ENCODE data around the gene SLC29A4.

Gene SLC29A4

GRCh38 chr7:5330288-5330687, 47.5 kb downstream of the SLC29A4 start:
- DNase-seq: no peak

- no peak for DNase-seq
Measured at GRCh38 chr7:5332579-5332978, 49.8 kb downstream of the SLC29A4 start.

- no peak for DNase-seq
Measured at GRCh38 chr7:5333121-5334045, 50.6 kb downstream of the SLC29A4 start.

GRCh38 chr7:5334671-5335070, 51.9 kb downstream of the SLC29A4 start:
- no peak for DNase-seq

GRCh38 chr7:5337047-5337446, 54.3 kb downstream of the SLC29A4 start:
- DNase-seq: no peak

- no peak for DNase-seq
Measured at GRCh38 chr7:5339955-5340354, 57.2 kb downstream of the SLC29A4 start.

GRCh38 chr7:5342631-5343030, 59.9 kb downstream of the SLC29A4 start:
- DNase-seq: no peak

- no peak for DNase-seq
Measured at GRCh38 chr7:5343884-5344283, 61.1 kb downstream of the SLC29A4 start.

- DNase-seq: no peak
Measured at GRCh38 chr7:5344342-5344741, 61.6 kb downstream of the SLC29A4 start.

GRCh38 chr7:5345171-5345570, 62.4 kb downstream of the SLC29A4 start:
- DNase-seq: no peak

- DNase-seq: no peak
Measured at GRCh38 chr7:5345671-5346070, 62.9 kb downstream of the SLC29A4 start.

- no peak for DNase-seq
Measured at GRCh38 chr7:5348134-5349004, 65.6 kb downstream of the SLC29A4 start.

GRCh38 chr7:5349005-5349380, 66.2 kb downstream of the SLC29A4 start:
- DNase-seq: no peak

GRCh38 chr7:5349437-5350173, 66.9 kb downstream of the SLC29A4 start:
- no peak for DNase-seq

GRCh38 chr7:5350174-5350463, 67.4 kb downstream of the SLC29A4 start:
- DNase-seq: no peak

- no peak for DNase-seq
Measured at GRCh38 chr7:5350600-5351385, 68.0 kb downstream of the SLC29A4 start.

GRCh38 chr7:5351507-5352265, 68.9 kb downstream of the SLC29A4 start:
- no peak for DNase-seq

- DNase-seq: no peak
Measured at GRCh38 chr7:5352440-5353010, 69.8 kb downstream of the SLC29A4 start.

- no peak for DNase-seq
Measured at GRCh38 chr7:5354460-5355232, 71.9 kb downstream of the SLC29A4 start.
